Measurements from ENCODE around the gene CAMSAP1.

- TF ChIP-seq CTCF (conservative IDR thresholded peaks at IDR 0.05) (no peak), EZH2 (IDR thresholded peaks at IDR 0.05; ENCODE audit: low read depth) (no peak)
Measured at GRCh38 chr9:135759676-135760300, 147.6 kb downstream of the CAMSAP1 start.

Measured in PC-9 (cell line).